SK-N-SH (cell line): Measurements from ENCODE around the gene LGALS8. TPM values are rescaled to one million over a fixed set of nuclear protein-coding genes. Genes with fewer than 3 reads are reported as not detected.

Source experiments
- CTCF ChIA-PET: fragments of 300-600, 350-600 bp; formaldehyde crosslinking; extraction: SDS; loops from one replicate; lab custom pipeline; 2021; lab: Yijun Ruan, JAX
- POLR2A ChIA-PET: fragments of 350-600 bp; sonication (Branson Sonifier 250); formaldehyde crosslinking; extraction: SDS; loops from one replicate; lab custom pipeline; 2020; ENCODE audit warnings: antibody characterized with exemption, inconsistent platforms; lab: Yijun Ruan, JAX
- DNase-seq: peaks from one replicate; pipeline ENCODE4 v3.0.0; 2012
- H2AFZ ChIP-seq: fragments of 200-600 bp; sonication (generic); 2 replicates; pipeline ENCODE4 v1.8.1; 2016; ENCODE audit warnings: antibody characterized with exemption, mild to moderate bottlenecking, low read depth
- H3F3A ChIP-seq: fragments of 200-600 bp; sonication (generic); replicated peaks from 2 replicates; pipeline ENCODE3; 2016; ENCODE audit warnings: antibody characterized with exemption, mild to moderate bottlenecking; ENCODE audit not compliant: insufficient read depth
- H3K27ac ChIP-seq, 2 experiments: fragments of 200-500 bp in 1 of 2; fragments of 200-600 bp in 1 of 2; sonication (Bioruptor generic) in 1 of 2; sonication (generic), shearing (Covaris generic) in 1 of 2; 2 replicates each; pipeline versions ENCODE4 v1.5.1 to v1.6.1; 2014 to 2016; ENCODE audit warnings: low read depth in 2 of 2, inconsistent platforms in 1 of 2, low read length in 1 of 2, mild to moderate bottlenecking in 1 of 2, mixed read lengths in 1 of 2
- H3K27me3 ChIP-seq: fragments of 200-600 bp; sonication (generic), shearing (Covaris generic); 2 replicates; pipeline ENCODE4 v1.6.1; 2016; ENCODE audit warnings: mixed run types; ENCODE audit not compliant: insufficient read depth
- H3K36me3 ChIP-seq, 2 experiments: fragments of 200-500 bp in 1 of 2; fragments of 200-600 bp in 1 of 2; sonication (Bioruptor generic) in 1 of 2; sonication (generic) in 1 of 2; replicated peaks in 1 of 2; 2 replicates each; pipeline versions ENCODE3 to v1.5.1; 2014 to 2016; ENCODE audit warnings: low read length in 1 of 2, mild to moderate bottlenecking in 1 of 2; ENCODE audit not compliant: insufficient read depth in 2 of 2, control insufficient read depth in 1 of 2
- H3K4me1 ChIP-seq, 2 experiments: fragments of 200-500 bp in 1 of 2; fragments of 200-600 bp in 1 of 2; sonication (Bioruptor generic) in 1 of 2; sonication (generic), shearing (Covaris generic) in 1 of 2; 2 replicates each; pipeline versions ENCODE4 v1.5.1 to v1.6.1; 2014 to 2016; ENCODE audit warnings: low read depth in 1 of 2, low read length in 1 of 2, mixed run types in 1 of 2; ENCODE audit not compliant: insufficient read depth in 2 of 2, control insufficient read depth in 1 of 2
- H3K4me2 ChIP-seq: fragments of 200-600 bp; sonication (generic), shearing (Covaris generic); 2 replicates; pipeline ENCODE4 v1.6.1; 2017; ENCODE audit warnings: mixed run types
- H3K4me3 ChIP-seq, 2 experiments: fragments of 200-500 bp in 1 of 2; fragments of 200-600 bp in 1 of 2; sonication (Bioruptor generic) in 1 of 2; sonication (generic), shearing (Covaris generic) in 1 of 2; 2 replicates each; pipeline versions ENCODE4 v1.5.1 to v1.8.1; 2014 to 2016; ENCODE audit warnings: low read depth in 2 of 2, inconsistent platforms in 1 of 2, low read length in 1 of 2, mild to moderate bottlenecking in 1 of 2, mixed read lengths in 1 of 2, moderate library complexity in 1 of 2
- H3K79me2 ChIP-seq: fragments of 200-600 bp; sonication (generic); 2 replicates; pipeline ENCODE4 v1.8.1; 2017; ENCODE audit warnings: mild to moderate bottlenecking; ENCODE audit not compliant: insufficient read depth
- H3K9ac ChIP-seq: fragments of 200-600 bp; sonication (generic); 2 replicates; pipeline ENCODE4 v1.6.1; 2017; ENCODE audit warnings: mixed run types
- H3K9me2 ChIP-seq: fragments of 200-600 bp; sonication (generic); 2 replicates; pipeline ENCODE4 v1.6.1; 2017; ENCODE audit warnings: mixed run types
- H3K9me3 ChIP-seq: fragments of 200-600 bp; sonication (generic); 2 replicates; pipeline ENCODE4 v1.6.1; 2017; ENCODE audit warnings: mixed run types, mild to moderate bottlenecking, moderate library complexity
- H4K20me1 ChIP-seq: fragments of 200-600 bp; sonication (generic); 2 replicates; pipeline ENCODE4 v1.6.1; 2017; ENCODE audit warnings: mild to moderate bottlenecking, mixed run types; ENCODE audit not compliant: insufficient read depth
- CHD2 ChIP-seq: fragments of 150-350 bp; IDR thresholded peaks from 2 replicates; pipeline ENCODE4 v1.6.1; 2018; ENCODE audit warnings: low read length; ENCODE audit not compliant: partially characterized antibody
- CTCF ChIP-seq: fragments of 200-600 bp; sonication (generic); IDR thresholded peaks from 2 replicates; pipeline ENCODE4 v1.6.1; 2017; ENCODE audit warnings: antibody characterized with exemption, mild to moderate bottlenecking, moderate library complexity
- EP300 ChIP-seq, 2 experiments: IDR thresholded peaks; 2 replicates each; pipeline versions ENCODE4 v1.4.0 to v1.6.1; 2012; ENCODE audit warnings: borderline replicate concordance in 1 of 2, low read depth in 1 of 2, low read length in 1 of 2
- EZH2phosphoT487 ChIP-seq: fragments of 200-600 bp; sonication (generic); IDR thresholded peaks from 2 replicates; pipeline ENCODE4 v1.6.1; 2017; ENCODE audit warnings: low read depth, mixed run types, mild to moderate bottlenecking, antibody characterized with exemption, moderate library complexity, borderline replicate concordance
- FOXJ3 ChIP-seq: sonication (generic); formaldehyde crosslinking; IDR thresholded peaks from 2 replicates; pipeline ENCODE4 v1.5.1; 2020; ENCODE audit warnings: mild to moderate bottlenecking, missing genetic modification reagents
- FOXM1 ChIP-seq: IDR thresholded peaks from 2 replicates; pipeline ENCODE4 v1.4.0; 2012; ENCODE audit warnings: low read depth, mild to moderate bottlenecking
- GATA2 ChIP-seq: sonication (generic); formaldehyde crosslinking; IDR thresholded peaks from 2 replicates; pipeline ENCODE4 v1.5.0; 2020; ENCODE audit warnings: mild to moderate bottlenecking, missing genetic modification reagents
- IRF3 ChIP-seq: fragments of 150-350 bp; IDR thresholded peaks from 2 replicates; pipeline ENCODE4 v1.6.1; 2016; ENCODE audit warnings: mild to moderate bottlenecking, low read depth, low read length
- MXI1 ChIP-seq: IDR thresholded peaks from 2 replicates; pipeline ENCODE4 v1.6.1; 2012; ENCODE audit warnings: mild to moderate bottlenecking, low read depth, low read length, improper control_type of control experiment
- POLR2AphosphoS5 ChIP-seq: IDR thresholded peaks from 2 replicates; pipeline ENCODE4 v1.6.1; 2012; ENCODE audit warnings: low read depth, low read length
- RAD21 ChIP-seq: IDR thresholded peaks from 2 replicates; pipeline ENCODE4 v1.6.1; 2012; ENCODE audit warnings: mild to moderate bottlenecking, low read length
- RCOR1 ChIP-seq: fragments of 150-350 bp; IDR thresholded peaks from 2 replicates; pipeline ENCODE4 v1.6.1; 2017; ENCODE audit warnings: antibody characterized with exemption, low read length
- REST ChIP-seq: IDR thresholded peaks from 2 replicates; pipeline ENCODE4 v1.6.1; 2012; ENCODE audit warnings: mild to moderate bottlenecking, low read depth, low read length, moderate library complexity
- RFX5 ChIP-seq: IDR thresholded peaks from 2 replicates; pipeline ENCODE4 v1.6.1; 2012; ENCODE audit warnings: mild to moderate bottlenecking, improper control_type of control experiment, low read length
- RXRA ChIP-seq: IDR thresholded peaks from 2 replicates; pipeline ENCODE4 v1.4.0; 2012; ENCODE audit warnings: low read depth, mild to moderate bottlenecking, borderline replicate concordance
- SIN3A ChIP-seq: IDR thresholded peaks from 2 replicates; pipeline ENCODE4 v1.6.1; 2012; ENCODE audit warnings: low read depth, mild to moderate bottlenecking, low read length, moderate library complexity, borderline replicate concordance
- SMC3 ChIP-seq: IDR thresholded peaks from 2 replicates; pipeline ENCODE4 v1.6.1; 2012; ENCODE audit warnings: low read depth, low read length, improper control_type of control experiment
- TAF1 ChIP-seq: IDR thresholded peaks from 2 replicates; pipeline ENCODE4 v1.6.1; 2012; ENCODE audit warnings: low read depth, mild to moderate bottlenecking, low read length, moderate library complexity, borderline replicate concordance
- TCF12 ChIP-seq: IDR thresholded peaks from 2 replicates; pipeline ENCODE4 v1.4.0; 2012
- YY1 ChIP-seq: IDR thresholded peaks from 2 replicates; pipeline ENCODE4 v1.4.0; 2012; ENCODE audit warnings: low read depth, mild to moderate bottlenecking
- WGBS: methylation state at CpG from one replicate; pipeline ENCODE4 v1.1.6; 2017; ENCODE audit warnings: low lambda C conversion rate; 5-methylcytosine and 5-hydroxymethylcytosine counted together
- polyA plus RNA-seq, 3 experiments: library from polyadenylated mRNA; depleted of rRNA; stranded (reverse); fragments of >200 nt; gene quantifications; 2 replicates each; pipeline ENCODE4 v1.2.3, GENCODE V29; 2012
- TF ChIP-seq, protein P1 (sequence below): IDR thresholded peaks from 2 replicates; pipeline ENCODE4 v1.4.0; 2012; ENCODE audit warnings: low read depth

LGALS8 gene
- polyA plus RNA-seq, 1 of the 3 experiments (the other 2 are of a cell fraction): 18.9 TPM

GRCh38 chr1:236590553-236591150 lies 66.9 kb downstream of the LGALS8 start:
- ChIA-PET POLR2A (no interaction called here), CTCF (no interaction called here)
- Histone ChIP-seq H3K4me1 (no peaks in the 10 kb centered on the region), H3K9me3 (no peaks in the 10 kb centered on the region), H3F3A (peaks cover 4% of the 10 kb centered on the region), H3K36me3 (peaks cover 89 to 95% of the 10 kb centered on the region in 2 experiments), H3K4me3 (no peak overlapping the region), H3K27ac (no peak overlapping the region), H3K79me2 (no peaks in the 10 kb centered on the region), H3K9me2 (no peaks in the 10 kb centered on the region), H4K20me1 (no peaks in the 10 kb centered on the region), H2AFZ (no peak overlapping the region), H3K27me3 (no peaks in the 10 kb centered on the region), H3K9ac (no peak overlapping the region), H3K4me2 (no peak overlapping the region)
- 93% methylated on average over 2 of the region's 2 CpGs for WGBS
- no peak for TF ChIP-seq SIN3A
- no peak for TF ChIP-seq FOXJ3
- no peak for TF ChIP-seq CTCF
- TF ChIP-seq MXI1: no peak
- TF ChIP-seq TAF1: no peak
- no peak for TF ChIP-seq GATA2 (CRISPR knock-in tag)
- TF ChIP-seq RFX5: no peak
- DNase-seq: no peak

DNA sequence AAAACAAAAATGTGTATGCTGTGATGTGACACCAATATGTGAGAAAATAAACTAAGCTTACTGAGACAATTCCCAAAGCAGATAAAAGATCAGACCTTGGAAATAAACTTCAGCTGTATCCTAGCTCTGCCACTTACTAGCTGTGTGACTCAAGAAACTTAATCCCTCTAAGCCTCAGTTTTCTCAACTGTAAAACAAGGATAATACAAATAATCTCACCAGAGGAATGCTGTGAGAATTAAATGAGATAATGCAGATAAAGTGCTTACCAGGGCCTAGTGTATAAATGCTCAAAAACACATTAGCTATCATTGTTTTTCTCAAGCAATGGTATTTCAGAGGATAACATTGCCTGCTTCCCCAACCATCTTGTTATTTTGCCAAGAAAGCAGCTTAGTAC lies 78.4 kb downstream of the LGALS8 start:
- H3K4me2 ChIP-seq: no peak overlapping the region
- H3K79me2 ChIP-seq: peaks cover 64% of the 10 kb centered on the region

More for the DNA sequence above, 78.4 kb downstream of the LGALS8 start:
- DNase-seq: no peak
- H3K36me3 ChIP-seq: peaks cover 28 to 39% of the 10 kb centered on the region in 2 experiments
- H3K27ac ChIP-seq: no peak overlapping the region
- no peak overlapping the region for H2AFZ ChIP-seq
- no peak overlapping the region for H3K4me3 ChIP-seq
- TF ChIP-seq YY1 (no peak), FOXM1 (no peak), SMC3 (no peak), RFX5 (no peak), RCOR1 (no peak), RXRA (no peak), REST (no peak), EZH2phosphoT487 (no peak), RAD21 (no peak), SIN3A (no peak), TCF12 (no peak), EP300 (IDR thresholded peaks at IDR 0.05; ENCODE audit: borderline replicate concordance in 1 of 2, low read depth in 1 of 2, low read length in 1 of 2) (no peak), CHD2 (no peak), IRF3 (no peak), POLR2AphosphoS5 (no peak)
- TF ChIP-seq, protein P1, sequence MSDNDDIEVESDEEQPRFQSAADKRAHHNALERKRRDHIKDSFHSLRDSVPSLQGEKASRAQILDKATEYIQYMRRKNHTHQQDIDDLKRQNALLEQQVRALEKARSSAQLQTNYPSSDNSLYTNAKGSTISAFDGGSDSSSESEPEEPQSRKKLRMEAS: no peak
- H4K20me1 ChIP-seq: no peaks in the 10 kb centered on the region
- H3F3A ChIP-seq: no peaks in the 10 kb centered on the region
- H3K9ac ChIP-seq: no peak overlapping the region
- H3K4me1 ChIP-seq: peaks cover 0 to 5% of the 10 kb centered on the region in 2 experiments; a peak in 2 of 4 replicates
- POLR2A ChIA-PET: no interaction called here
- no peaks in the 10 kb centered on the region for H3K9me3 ChIP-seq
- no peaks in the 10 kb centered on the region for H3K27me3 ChIP-seq
- H3K9me2 ChIP-seq: no peaks in the 10 kb centered on the region
- CTCF ChIA-PET: interaction anchor here (1.3 kb wide), 1 partner anchor 785 kb away, joined by 4 read pairs; no protein-coding TSS in a partner anchor
